ENCODE results near the gene CD40. TPM values are rescaled to one million over a fixed set of nuclear protein-coding genes. Genes with fewer than 3 reads are reported as not detected.

CD40 gene
- polyA plus RNA-seq, 1 of the 3 experiments (the other 2 are of a cell fraction), result not detected

DNA sequence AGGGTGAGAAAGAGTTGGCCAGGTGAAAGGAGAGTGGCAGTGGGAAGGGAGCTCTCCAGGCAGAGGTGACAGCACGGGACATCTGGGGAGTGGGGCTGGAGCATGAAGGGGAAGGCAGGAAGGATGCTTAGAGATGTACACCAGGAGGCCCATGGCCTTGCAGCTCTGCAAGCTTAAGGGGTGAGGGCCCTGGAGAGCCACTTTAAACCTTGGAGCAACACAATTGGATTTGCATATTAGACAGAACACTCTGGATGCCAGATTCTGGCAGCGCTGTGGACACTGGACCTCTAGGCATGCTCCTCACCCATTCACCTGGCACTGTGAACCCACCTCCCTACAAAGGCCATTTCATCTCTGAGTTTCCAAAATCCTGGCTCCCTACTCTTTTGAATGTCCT lies 3.7 kb upstream of the CD40 start:
- H4K20me1 ChIP-seq (ENCODE audit: insufficient read depth), result no peaks in the 10 kb centered on the region

More for the DNA sequence above, 3.7 kb upstream of the CD40 start:
- Histone ChIP-seq H2AFZ (ENCODE audit: low read depth) (no peak overlapping the region), H3K36me3 (replicated peaks in 1 of 2; ENCODE audit: control insufficient read depth in 1 of 2, insufficient read depth in 2 of 2, low read length in 1 of 2) (no peaks in the 10 kb centered on the region), H3K27me3 (ENCODE audit: insufficient read depth) (peaks cover 11% of the 10 kb centered on the region), H3K4me3 (ENCODE audit: low read depth in 2 of 2, low read length in 1 of 2) (no peak overlapping the region), H3K4me1 (ENCODE audit: control insufficient read depth in 1 of 2, insufficient read depth in 2 of 2, low read depth in 1 of 2, low read length in 1 of 2) (peaks cover 0 to 6% of the 10 kb centered on the region in 2 experiments; a peak in 1 of 4 replicates), H3K9ac (no peak overlapping the region), H3K4me2 (no peak overlapping the region), H3K79me2 (ENCODE audit: insufficient read depth) (no peaks in the 10 kb centered on the region), H3F3A (replicated peaks; ENCODE audit: insufficient read depth) (no peaks in the 10 kb centered on the region), H3K27ac (ENCODE audit: low read depth in 2 of 2, low read length in 1 of 2) (no peak overlapping the region), H3K9me3 (no peaks in the 10 kb centered on the region), H3K9me2 (no peaks in the 10 kb centered on the region)
- no peak for DNase-seq
- TF ChIP-seq JUND (IDR thresholded peaks at IDR 0.05), result no peak
- no peak for TF ChIP-seq RFX5 (IDR thresholded peaks at IDR 0.05; ENCODE audit: low read length)
- TF ChIP-seq RAD21 (IDR thresholded peaks at IDR 0.05; ENCODE audit: low read length), result no peak
- no peak for TF ChIP-seq NRF1 (IDR thresholded peaks at IDR 0.05; ENCODE audit: low read depth, low read length)
- no peak for TF ChIP-seq GATA2 (CRISPR knock-in tag; IDR thresholded peaks at IDR 0.05)
- no peak for TF ChIP-seq SIN3A (IDR thresholded peaks at IDR 0.05; ENCODE audit: borderline replicate concordance, low read depth, low read length)
- no peak for TF ChIP-seq TAF1 (IDR thresholded peaks at IDR 0.05; ENCODE audit: borderline replicate concordance, low read depth, low read length)
- no peak for TF ChIP-seq RCOR1 (IDR thresholded peaks at IDR 0.05; ENCODE audit: low read length)
- TF ChIP-seq RXRA (IDR thresholded peaks at IDR 0.05; ENCODE audit: borderline replicate concordance, low read depth), result no peak
- no peak for TF ChIP-seq YY1 (IDR thresholded peaks at IDR 0.05; ENCODE audit: low read depth)
- TF ChIP-seq, protein P1, sequence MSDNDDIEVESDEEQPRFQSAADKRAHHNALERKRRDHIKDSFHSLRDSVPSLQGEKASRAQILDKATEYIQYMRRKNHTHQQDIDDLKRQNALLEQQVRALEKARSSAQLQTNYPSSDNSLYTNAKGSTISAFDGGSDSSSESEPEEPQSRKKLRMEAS (IDR thresholded peaks at IDR 0.05; ENCODE audit: low read depth), result no peak
- TF ChIP-seq, protein P2, sequence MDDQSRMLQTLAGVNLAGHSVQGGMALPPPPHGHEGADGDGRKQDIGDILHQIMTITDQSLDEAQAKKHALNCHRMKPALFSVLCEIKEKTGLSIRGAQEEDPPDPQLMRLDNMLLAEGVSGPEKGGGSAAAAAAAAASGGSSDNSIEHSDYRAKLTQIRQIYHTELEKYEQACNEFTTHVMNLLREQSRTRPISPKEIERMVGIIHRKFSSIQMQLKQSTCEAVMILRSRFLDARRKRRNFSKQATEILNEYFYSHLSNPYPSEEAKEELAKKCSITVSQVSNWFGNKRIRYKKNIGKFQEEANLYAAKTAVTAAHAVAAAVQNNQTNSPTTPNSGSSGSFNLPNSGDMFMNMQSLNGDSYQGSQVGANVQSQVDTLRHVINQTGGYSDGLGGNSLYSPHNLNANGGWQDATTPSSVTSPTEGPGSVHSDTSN (IDR thresholded peaks at IDR 0.05), result no peak
- TF ChIP-seq, protein P3, sequence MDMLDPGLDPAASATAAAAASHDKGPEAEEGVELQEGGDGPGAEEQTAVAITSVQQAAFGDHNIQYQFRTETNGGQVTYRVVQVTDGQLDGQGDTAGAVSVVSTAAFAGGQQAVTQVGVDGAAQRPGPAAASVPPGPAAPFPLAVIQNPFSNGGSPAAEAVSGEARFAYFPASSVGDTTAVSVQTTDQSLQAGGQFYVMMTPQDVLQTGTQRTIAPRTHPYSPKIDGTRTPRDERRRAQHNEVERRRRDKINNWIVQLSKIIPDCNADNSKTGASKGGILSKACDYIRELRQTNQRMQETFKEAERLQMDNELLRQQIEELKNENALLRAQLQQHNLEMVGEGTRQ (IDR thresholded peaks at IDR 0.05; ENCODE audit: borderline replicate concordance, low read depth, low read length), result no peak
- TF ChIP-seq, protein P4, sequence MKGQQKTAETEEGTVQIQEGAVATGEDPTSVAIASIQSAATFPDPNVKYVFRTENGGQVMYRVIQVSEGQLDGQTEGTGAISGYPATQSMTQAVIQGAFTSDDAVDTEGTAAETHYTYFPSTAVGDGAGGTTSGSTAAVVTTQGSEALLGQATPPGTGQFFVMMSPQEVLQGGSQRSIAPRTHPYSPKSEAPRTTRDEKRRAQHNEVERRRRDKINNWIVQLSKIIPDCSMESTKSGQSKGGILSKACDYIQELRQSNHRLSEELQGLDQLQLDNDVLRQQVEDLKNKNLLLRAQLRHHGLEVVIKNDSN (IDR thresholded peaks at IDR 0.05; ENCODE audit: borderline replicate concordance, low read depth), result no peak
- no peak for TF ChIP-seq SMC3 (IDR thresholded peaks at IDR 0.05; ENCODE audit: low read depth, low read length)
- TF ChIP-seq FOXJ3 (CRISPR knock-in tag; IDR thresholded peaks at IDR 0.05), result no peak
- TF ChIP-seq TCF12 (IDR thresholded peaks at IDR 0.05), result no peak
- TF ChIP-seq, protein P5, sequence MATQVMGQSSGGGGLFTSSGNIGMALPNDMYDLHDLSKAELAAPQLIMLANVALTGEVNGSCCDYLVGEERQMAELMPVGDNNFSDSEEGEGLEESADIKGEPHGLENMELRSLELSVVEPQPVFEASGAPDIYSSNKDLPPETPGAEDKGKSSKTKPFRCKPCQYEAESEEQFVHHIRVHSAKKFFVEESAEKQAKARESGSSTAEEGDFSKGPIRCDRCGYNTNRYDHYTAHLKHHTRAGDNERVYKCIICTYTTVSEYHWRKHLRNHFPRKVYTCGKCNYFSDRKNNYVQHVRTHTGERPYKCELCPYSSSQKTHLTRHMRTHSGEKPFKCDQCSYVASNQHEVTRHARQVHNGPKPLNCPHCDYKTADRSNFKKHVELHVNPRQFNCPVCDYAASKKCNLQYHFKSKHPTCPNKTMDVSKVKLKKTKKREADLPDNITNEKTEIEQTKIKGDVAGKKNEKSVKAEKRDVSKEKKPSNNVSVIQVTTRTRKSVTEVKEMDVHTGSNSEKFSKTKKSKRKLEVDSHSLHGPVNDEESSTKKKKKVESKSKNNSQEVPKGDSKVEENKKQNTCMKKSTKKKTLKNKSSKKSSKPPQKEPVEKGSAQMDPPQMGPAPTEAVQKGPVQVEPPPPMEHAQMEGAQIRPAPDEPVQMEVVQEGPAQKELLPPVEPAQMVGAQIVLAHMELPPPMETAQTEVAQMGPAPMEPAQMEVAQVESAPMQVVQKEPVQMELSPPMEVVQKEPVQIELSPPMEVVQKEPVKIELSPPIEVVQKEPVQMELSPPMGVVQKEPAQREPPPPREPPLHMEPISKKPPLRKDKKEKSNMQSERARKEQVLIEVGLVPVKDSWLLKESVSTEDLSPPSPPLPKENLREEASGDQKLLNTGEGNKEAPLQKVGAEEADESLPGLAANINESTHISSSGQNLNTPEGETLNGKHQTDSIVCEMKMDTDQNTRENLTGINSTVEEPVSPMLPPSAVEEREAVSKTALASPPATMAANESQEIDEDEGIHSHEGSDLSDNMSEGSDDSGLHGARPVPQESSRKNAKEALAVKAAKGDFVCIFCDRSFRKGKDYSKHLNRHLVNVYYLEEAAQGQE (IDR thresholded peaks at IDR 0.05; ENCODE audit: low read depth, low read length), result no peak
- 78% methylated on average over 2 of the region's 2 CpGs for WGBS (ENCODE audit: low lambda C conversion rate)
- ChIA-PET CTCF (interaction anchor here (1.5 to 2.8 kb wide), 4 partner anchors 14 to 235 kb away, joined by 6 to 18 read pairs (median 6); no protein-coding TSS in a partner anchor), POLR2A (no interaction called here)
